Progenitor cell of endocrine pancreas (in vitro differentiated cells): ENCODE results near the gene TMEM50B. TPM values are rescaled to one million over a fixed set of nuclear protein-coding genes. Genes with fewer than 3 reads are reported as not detected.
"Not testable (repeated sequence)": the region's sequence is repeated elsewhere in the genome, so short reads cannot be mapped to it uniquely, and the experiment has no call there.

Experiments used
- DNase-seq: peaks from one replicate; pipeline ENCODE4 v3.0.0; 2021; ENCODE audit warnings: low spot score; ENCODE audit not compliant: unreplicated experiment
- H3K27ac Mint-ChIP-seq: 2 replicates; pipeline ENCODE4 v1.8.0; 2021; ENCODE audit warnings: mild to moderate bottlenecking, moderate library complexity, mixed read lengths
- H3K27me3 Mint-ChIP-seq: 2 replicates; pipeline ENCODE4 v1.8.0; 2021; ENCODE audit warnings: mixed read lengths
- H3K36me3 Mint-ChIP-seq: 2 replicates; pipeline ENCODE4 v1.8.0; 2022; ENCODE audit warnings: mixed read lengths; ENCODE audit not compliant: insufficient read depth
- H3K4me1 Mint-ChIP-seq: 2 replicates; pipeline ENCODE4 v1.8.0; 2021; ENCODE audit warnings: low read depth, mixed read lengths
- H3K4me3 Mint-ChIP-seq: 2 replicates; pipeline ENCODE4 v1.8.0; 2021; ENCODE audit warnings: low read depth, mild to moderate bottlenecking, moderate library complexity, mixed read lengths
- H3K9me3 Mint-ChIP-seq: 2 replicates; pipeline ENCODE4 v1.8.0; 2021; ENCODE audit warnings: low read depth, mixed read lengths
- total RNA-seq: library from RNA; stranded (reverse); gene quantifications from 2 replicates; pipeline ENCODE4 v1.2.1, GENCODE V29; 2021
- TF ChIP-seq, protein P1 (sequence below): fragments of 200-600 bp; sonication (generic); IDR thresholded peaks from one replicate; pipeline ENCODE4 v1.5.0; 2021; ENCODE audit warnings: antibody characterized with exemption, mild to moderate bottlenecking; ENCODE audit not compliant: unreplicated experiment

Gene TMEM50B
- total RNA-seq, 1 donor from 2014 or later: 39.4 TPM

GRCh38 chr21:33478182-33478581, 1.6 kb downstream of the TMEM50B start:
- Mint-ChIP-seq H3K27me3 (no peaks in the 10 kb centered on the region), H3K4me3 (peak overlapping the region; percentile 83), H3K9me3 (peaks cover 4% of the 10 kb centered on the region), H3K4me1 (peaks cover 7% of the 10 kb centered on the region), H3K36me3 (peaks cover 4% of the 10 kb centered on the region), H3K27ac (peak overlapping the region; percentile 95)
- TF ChIP-seq, protein P1, sequence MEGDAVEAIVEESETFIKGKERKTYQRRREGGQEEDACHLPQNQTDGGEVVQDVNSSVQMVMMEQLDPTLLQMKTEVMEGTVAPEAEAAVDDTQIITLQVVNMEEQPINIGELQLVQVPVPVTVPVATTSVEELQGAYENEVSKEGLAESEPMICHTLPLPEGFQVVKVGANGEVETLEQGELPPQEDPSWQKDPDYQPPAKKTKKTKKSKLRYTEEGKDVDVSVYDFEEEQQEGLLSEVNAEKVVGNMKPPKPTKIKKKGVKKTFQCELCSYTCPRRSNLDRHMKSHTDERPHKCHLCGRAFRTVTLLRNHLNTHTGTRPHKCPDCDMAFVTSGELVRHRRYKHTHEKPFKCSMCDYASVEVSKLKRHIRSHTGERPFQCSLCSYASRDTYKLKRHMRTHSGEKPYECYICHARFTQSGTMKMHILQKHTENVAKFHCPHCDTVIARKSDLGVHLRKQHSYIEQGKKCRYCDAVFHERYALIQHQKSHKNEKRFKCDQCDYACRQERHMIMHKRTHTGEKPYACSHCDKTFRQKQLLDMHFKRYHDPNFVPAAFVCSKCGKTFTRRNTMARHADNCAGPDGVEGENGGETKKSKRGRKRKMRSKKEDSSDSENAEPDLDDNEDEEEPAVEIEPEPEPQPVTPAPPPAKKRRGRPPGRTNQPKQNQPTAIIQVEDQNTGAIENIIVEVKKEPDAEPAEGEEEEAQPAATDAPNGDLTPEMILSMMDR: no peak
- no peak for DNase-seq

GRCh38 chr21:33477066-33477465, 2.7 kb downstream of the TMEM50B start:
- TF ChIP-seq, protein P1: no peak
- H3K36me3 Mint-ChIP-seq: peaks cover 6% of the 10 kb centered on the region
- DNase-seq: no peak
- peak overlapping the region; percentile 33 for H3K4me3 Mint-ChIP-seq
- H3K27ac Mint-ChIP-seq: no peak overlapping the region
- no peaks in the 10 kb centered on the region for H3K27me3 Mint-ChIP-seq
- H3K9me3 Mint-ChIP-seq: peaks cover 4% of the 10 kb centered on the region
- peaks cover 7% of the 10 kb centered on the region for H3K4me1 Mint-ChIP-seq

- Mint-ChIP-seq H3K4me1 (peaks cover 3% of the 10 kb centered on the region), H3K9me3 (peaks cover 4% of the 10 kb centered on the region), H3K36me3 (peaks cover 6% of the 10 kb centered on the region), H3K27me3 (no peaks in the 10 kb centered on the region), H3K4me3 (no peak overlapping the region), H3K27ac (no peak overlapping the region)
- no peak for DNase-seq
- TF ChIP-seq, protein P1: no peak
Observed at GRCh38 chr21:33473344-33473743, 6.4 kb downstream of the TMEM50B start.

- Mint-ChIP-seq H3K36me3 (peaks cover 6% of the 10 kb centered on the region), H3K4me3 (no peak overlapping the region)
- no peak for DNase-seq
Observed at GRCh38 chr21:33470701-33471100, 9.1 kb downstream of the TMEM50B start.

DNA sequence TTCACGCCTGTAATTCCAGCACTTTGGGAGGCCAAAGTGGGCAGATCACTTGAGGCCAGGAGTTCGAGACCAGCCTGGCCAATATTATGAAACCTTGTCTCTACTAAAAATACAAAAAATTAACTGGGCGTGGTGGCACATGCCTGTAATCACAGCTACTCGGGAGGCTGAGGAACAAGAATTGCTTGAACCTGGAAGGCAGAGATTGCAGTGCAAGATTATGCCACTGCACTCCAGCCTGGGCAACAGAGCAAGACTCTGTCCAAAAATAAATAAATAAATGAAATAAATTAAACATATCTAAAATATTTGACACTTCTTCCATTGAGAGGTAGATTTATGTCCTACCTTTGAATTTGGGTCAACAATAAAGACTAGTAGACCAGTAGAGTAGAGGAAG, 10.6 kb downstream of the TMEM50B start:
- not testable (repeated sequence) for H3K9me3 Mint-ChIP-seq, H3K4me1 Mint-ChIP-seq, H3K36me3 Mint-ChIP-seq, H3K27ac Mint-ChIP-seq, H3K27me3 Mint-ChIP-seq, H3K4me3 Mint-ChIP-seq, DNase-seq

More at GRCh38 chr21:33470701-33471100, 9.1 kb downstream of the TMEM50B start:
- no peak overlapping the region for H3K27ac Mint-ChIP-seq
- H3K27me3 Mint-ChIP-seq: no peaks in the 10 kb centered on the region
- H3K9me3 Mint-ChIP-seq: peaks cover 4% of the 10 kb centered on the region
- H3K4me1 Mint-ChIP-seq: no peaks in the 10 kb centered on the region
- TF ChIP-seq, protein P1: no peak

DNA sequence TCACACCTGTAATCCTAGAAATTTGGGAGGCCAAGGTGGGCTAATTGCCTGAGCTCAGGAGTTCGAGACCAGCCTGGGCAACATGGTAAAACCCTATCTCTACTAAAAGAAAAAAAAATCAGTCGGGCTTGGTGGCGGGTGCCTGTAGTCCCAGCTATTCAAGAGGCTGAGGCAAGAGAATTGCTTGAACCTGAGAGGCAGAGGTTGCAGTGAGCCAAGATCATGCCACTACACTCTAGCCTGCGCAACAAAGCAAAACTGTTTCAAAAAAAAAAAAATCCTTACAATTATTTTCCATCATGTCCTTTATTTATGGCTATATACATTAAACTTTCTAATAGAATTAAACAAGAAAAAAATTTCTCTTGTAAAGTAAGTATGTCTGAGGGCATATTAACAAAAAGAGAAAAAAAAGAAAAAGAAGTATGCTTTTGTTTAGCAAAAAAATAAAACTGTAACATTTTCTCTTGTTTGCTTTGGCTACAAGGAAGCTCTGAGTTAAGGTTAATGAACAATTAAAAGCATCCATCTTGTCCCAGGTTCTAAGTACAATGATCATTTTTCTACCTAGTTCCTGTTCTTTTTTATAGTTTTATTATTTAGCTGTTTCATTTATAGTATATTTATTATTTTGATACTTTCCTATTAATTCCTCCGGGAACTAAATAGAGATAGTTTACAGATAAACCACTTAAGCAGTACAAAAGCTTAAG, 18.1 kb downstream of the TMEM50B start:
- H3K36me3 Mint-ChIP-seq: peaks cover 3% of the 10 kb centered on the region
- H3K27me3 Mint-ChIP-seq: no peaks in the 10 kb centered on the region
- H3K27ac Mint-ChIP-seq: no peak overlapping the region
- DNase-seq: no peak
- H3K4me3 Mint-ChIP-seq: no peak overlapping the region
- H3K9me3 Mint-ChIP-seq: no peaks in the 10 kb centered on the region
- no peaks in the 10 kb centered on the region for H3K4me1 Mint-ChIP-seq
- TF ChIP-seq, protein P1: no peak
